Mesenchymal stem cell (in vitro differentiated cells and primary cell): ENCODE measurements around the gene ILF2.

Source experiments
- DNase-seq: peaks from one replicate; pipeline ENCODE4 v3.0.0-alpha.2; 2013
- H2AFZ ChIP-seq: one replicate; pipeline ENCODE4 v1.6.1; 2013; ENCODE audit warnings: low read depth, mild to moderate bottlenecking, control low read depth, inconsistent platforms, low read length, moderate library complexity
- H2AK5ac ChIP-seq: 2 replicates; pipeline ENCODE4 v1.6.1; 2013; ENCODE audit warnings: low read length, moderate library complexity, mild to moderate bottlenecking, inconsistent platforms; ENCODE audit not compliant: severe bottlenecking
- H2BK120ac ChIP-seq: one replicate; pipeline ENCODE4 v1.6.1; 2013; ENCODE audit warnings: low read depth, mild to moderate bottlenecking, inconsistent platforms, low read length, moderate library complexity
- H2BK12ac ChIP-seq, 2 experiments: one replicate each; pipeline ENCODE4 v1.6.1; 2013; ENCODE audit warnings: inconsistent platforms in 2 of 2, low read length in 2 of 2, mild to moderate bottlenecking in 2 of 2, moderate library complexity in 2 of 2, control low read depth in 1 of 2
- H2BK15ac ChIP-seq: one replicate; pipeline ENCODE4 v1.6.1; 2013; ENCODE audit warnings: mild to moderate bottlenecking, low read depth, inconsistent platforms; ENCODE audit not compliant: poor library complexity, severe bottlenecking
- H2BK5ac ChIP-seq: 2 replicates; pipeline ENCODE4 v1.6.1; 2013; ENCODE audit warnings: low read depth, mild to moderate bottlenecking, low read length, control low read depth, inconsistent platforms; ENCODE audit not compliant: poor library complexity, severe bottlenecking
- H3K14ac ChIP-seq, 2 experiments: one replicate each; pipeline ENCODE4 v1.6.1; 2013; ENCODE audit warnings: inconsistent platforms in 2 of 2, low read length in 2 of 2, control low read depth in 1 of 2, mild to moderate bottlenecking in 1 of 2, moderate library complexity in 1 of 2
- H3K18ac ChIP-seq, 2 experiments: one replicate each; pipeline ENCODE4 v1.6.1; 2013; ENCODE audit warnings: inconsistent platforms in 2 of 2, low read length in 2 of 2, control low read depth in 1 of 2, low read depth in 1 of 2, mild to moderate bottlenecking in 1 of 2
- H3K23ac ChIP-seq, 2 experiments: one replicate each; pipeline ENCODE4 v1.6.1; 2013; ENCODE audit warnings: inconsistent platforms in 2 of 2, low read length in 2 of 2, mild to moderate bottlenecking in 2 of 2, moderate library complexity in 2 of 2, control low read depth in 1 of 2
- H3K27ac ChIP-seq: 2 replicates; pipeline ENCODE4 v1.5.1; 2013; ENCODE audit warnings: mild to moderate bottlenecking, moderate library complexity, low read length, control low read depth, inconsistent platforms; ENCODE audit not compliant: poor library complexity, severe bottlenecking
- H3K27me3 ChIP-seq, 2 experiments: 2 replicates each; pipeline versions ENCODE4 v1.6.1 to v1.7.0; 2013; ENCODE audit warnings: low read length in 2 of 2, mild to moderate bottlenecking in 2 of 2, moderate library complexity in 2 of 2, control low read depth in 1 of 2, inconsistent platforms in 1 of 2; ENCODE audit not compliant: control insufficient read depth in 1 of 2, insufficient read depth in 1 of 2
- H3K36me3 ChIP-seq, 2 experiments: 2 replicates each; pipeline versions ENCODE4 v1.6.1 to v1.7.0; 2013; ENCODE audit warnings: low read length in 2 of 2, control low read depth in 1 of 2, inconsistent platforms in 1 of 2, low read depth in 1 of 2, mild to moderate bottlenecking in 1 of 2; ENCODE audit not compliant: insufficient read depth in 2 of 2, control insufficient read depth in 1 of 2
- H3K4ac ChIP-seq, 2 experiments: one replicate each; pipeline ENCODE4 v1.6.1; 2013; ENCODE audit warnings: inconsistent platforms in 2 of 2, low read length in 2 of 2, mild to moderate bottlenecking in 2 of 2, moderate library complexity in 2 of 2, control low read depth in 1 of 2, low read depth in 1 of 2
- H3K4me1 ChIP-seq: 2 replicates; pipeline ENCODE4 v1.6.1; 2013; ENCODE audit warnings: low read depth, low read length, control low read depth; ENCODE audit not compliant: control insufficient read depth, insufficient read depth
- H3K4me2 ChIP-seq: 2 replicates; pipeline ENCODE4 v1.6.1; 2013; ENCODE audit warnings: low read length, mild to moderate bottlenecking, inconsistent platforms; ENCODE audit not compliant: poor library complexity, severe bottlenecking
- H3K4me3 ChIP-seq, 2 experiments: 2 replicates each; pipeline versions ENCODE4 v1.5.1 to v1.7.0; 2013; ENCODE audit warnings: low read length in 2 of 2, mild to moderate bottlenecking in 2 of 2, control low read depth in 1 of 2, low read depth in 1 of 2; ENCODE audit not compliant: insufficient read depth in 1 of 2
- H3K79me1 ChIP-seq: replicated peaks from 2 replicates; pipeline ENCODE4 v1.6.1; 2013; ENCODE audit warnings: mild to moderate bottlenecking, control low read depth, low read length, inconsistent platforms; ENCODE audit not compliant: poor library complexity, severe bottlenecking
- H3K9ac ChIP-seq: 2 replicates; pipeline ENCODE4 v1.7.0; 2013; ENCODE audit warnings: mild to moderate bottlenecking, low read length, moderate library complexity
- H3K9me3 ChIP-seq: 2 replicates; pipeline ENCODE4 v1.7.0; 2013; ENCODE audit warnings: mild to moderate bottlenecking, low read length; ENCODE audit not compliant: control insufficient read depth
- H4K8ac ChIP-seq: one replicate; pipeline ENCODE4 v1.6.1; 2013; ENCODE audit warnings: inconsistent platforms, mild to moderate bottlenecking, low read length, moderate library complexity
- H4K91ac ChIP-seq: one replicate; pipeline ENCODE4 v1.6.1; 2013; ENCODE audit warnings: mild to moderate bottlenecking, low read length, inconsistent platforms
- WGBS: methylation state at CpG from one replicate; pipeline ENCODE4 v1.1.7; 2013; ENCODE audit warnings: mixed read lengths; 5-methylcytosine and 5-hydroxymethylcytosine counted together

ILF2 gene

DNA sequence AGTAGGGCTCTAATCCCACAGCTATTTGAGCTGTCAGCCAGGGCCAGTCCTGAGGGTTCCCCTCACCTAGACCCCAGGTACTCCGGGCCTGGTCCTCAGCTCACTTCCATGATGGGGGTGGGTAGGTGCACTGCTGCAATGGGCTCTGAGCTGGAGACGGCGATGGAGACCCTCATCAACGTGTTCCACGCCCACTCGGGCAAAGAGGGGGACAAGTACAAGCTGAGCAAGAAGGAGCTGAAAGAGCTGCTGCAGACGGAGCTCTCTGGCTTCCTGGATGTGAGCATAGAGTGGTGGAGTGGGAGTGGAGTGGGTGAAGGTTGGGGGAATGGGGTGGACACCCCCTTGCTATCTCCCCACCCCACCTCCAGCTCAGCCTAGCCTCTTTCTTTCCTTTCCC is 40.4 kb downstream of the ILF2 start:
- Histone ChIP-seq H3K27ac (peak overlapping the region; percentile 15), H2BK12ac (peak overlapping the region; percentile 65 to 75), H2BK15ac (no peak overlapping the region), H3K9me3 (no peaks in the 10 kb centered on the region), H3K9ac (no peak overlapping the region), H4K91ac (peak overlapping the region; percentile 64), H3K79me1 (peaks cover 7% of the 10 kb centered on the region), H3K4me3 (no peak overlapping the region), H3K18ac (no peak overlapping the region), H3K4me2 (no peak overlapping the region), H3K27me3 (no peaks in the 10 kb centered on the region), H3K14ac (no peak overlapping the region), H3K4me1 (peaks cover 34% of the 10 kb centered on the region), H2BK5ac (no peak overlapping the region), H2BK120ac (no peak overlapping the region), H3K4ac (no peak overlapping the region), H2AFZ (no peak overlapping the region), H2AK5ac (peak overlapping the region; percentile 55), H4K8ac (no peak overlapping the region), H3K23ac (no peak overlapping the region), H3K36me3 (peaks cover under 1 to 11% of the 10 kb centered on the region in 2 experiments)
- no peak for DNase-seq
- WGBS: 93% methylated on average over 6 of the region's 7 CpGs

DNA sequence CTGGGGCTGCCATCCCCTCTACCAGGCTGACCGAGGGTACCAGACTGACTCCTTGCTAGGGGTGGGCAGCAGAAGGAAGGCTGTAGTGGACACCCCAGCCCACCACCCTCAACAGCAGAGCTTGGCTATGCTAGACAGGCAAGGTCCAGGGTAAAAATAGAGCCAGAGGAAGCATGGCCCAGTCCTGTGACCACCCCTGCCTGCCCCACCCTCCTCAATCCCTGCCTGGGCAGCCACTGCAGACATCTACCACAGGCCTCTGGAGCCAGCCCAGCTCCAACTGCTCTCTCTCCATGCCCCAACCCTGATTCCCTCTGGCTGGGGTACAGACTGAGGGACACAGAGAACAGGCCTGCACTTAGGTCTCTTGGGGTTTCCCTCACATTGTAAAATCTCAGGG is 40.8 kb downstream of the ILF2 start:
- Histone ChIP-seq H2BK5ac (no peak overlapping the region), H2AK5ac (peak overlapping the region; percentile 50), H2BK15ac (peak overlapping the region; percentile 13), H3K18ac (peak overlapping the region; percentile 25 to 47), H3K14ac (peak overlapping the region in 1 of 2 experiments; percentile 78), H3K9me3 (no peaks in the 10 kb centered on the region), H2BK120ac (no peak overlapping the region), H2BK12ac (peak overlapping the region; percentile 74 to 75), H3K36me3 (peaks cover 5 to 15% of the 10 kb centered on the region in 2 experiments), H3K23ac (no peak overlapping the region), H3K4me2 (no peak overlapping the region), H3K27me3 (no peaks in the 10 kb centered on the region), H3K4me3 (no peak overlapping the region), H4K91ac (peak overlapping the region; percentile 88), H3K4ac (peak overlapping the region in 1 of 2 experiments; percentile 7), H4K8ac (peak overlapping the region; percentile 56), H3K4me1 (peaks cover 35% of the 10 kb centered on the region), H3K79me1 (peaks cover 7% of the 10 kb centered on the region), H2AFZ (no peak overlapping the region), H3K27ac (no peak overlapping the region), H3K9ac (no peak overlapping the region)
- WGBS: 100% methylated on average over 1 of the region's 1 CpG
- no peak for DNase-seq

DNA sequence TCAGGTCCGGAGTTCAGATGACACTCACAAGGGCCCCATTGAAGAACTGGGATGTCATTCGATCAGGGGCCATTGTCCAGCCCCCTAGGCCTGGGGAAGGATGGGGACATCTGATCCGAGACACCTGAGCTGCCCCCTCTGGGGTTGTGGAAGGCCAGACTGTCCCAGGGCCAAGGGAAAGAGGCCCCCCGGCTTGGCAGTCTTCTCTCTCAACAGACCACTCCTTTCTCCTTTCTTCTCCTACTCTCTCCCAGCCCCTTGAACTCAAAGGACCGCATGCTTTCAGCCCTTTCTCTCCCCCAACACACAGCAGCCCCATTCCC is 41.5 kb downstream of the ILF2 start:
- Histone ChIP-seq H2AFZ (no peak overlapping the region), H3K9me3 (no peaks in the 10 kb centered on the region), H4K8ac (peak overlapping the region; percentile 62), H3K27ac (no peak overlapping the region), H2BK12ac (peak overlapping the region; percentile 28 to 88), H2BK5ac (no peak overlapping the region), H3K14ac (no peak overlapping the region), H3K79me1 (peaks cover 7% of the 10 kb centered on the region), H4K91ac (peak overlapping the region; percentile 70), H2BK15ac (peak overlapping the region; percentile 92), H3K4ac (peak overlapping the region; percentile 30 to 59), H2AK5ac (peak overlapping the region; percentile 3), H3K9ac (no peak overlapping the region), H3K36me3 (peaks cover 7 to 21% of the 10 kb centered on the region in 2 experiments), H3K23ac (no peak overlapping the region), H3K4me3 (no peak overlapping the region), H3K4me2 (no peak overlapping the region), H3K18ac (no peak overlapping the region), H2BK120ac (no peak overlapping the region), H3K27me3 (no peaks in the 10 kb centered on the region), H3K4me1 (peaks cover 37% of the 10 kb centered on the region)
- no peak for DNase-seq
- 94% methylated on average over 5 of the region's 5 CpGs for WGBS

DNA sequence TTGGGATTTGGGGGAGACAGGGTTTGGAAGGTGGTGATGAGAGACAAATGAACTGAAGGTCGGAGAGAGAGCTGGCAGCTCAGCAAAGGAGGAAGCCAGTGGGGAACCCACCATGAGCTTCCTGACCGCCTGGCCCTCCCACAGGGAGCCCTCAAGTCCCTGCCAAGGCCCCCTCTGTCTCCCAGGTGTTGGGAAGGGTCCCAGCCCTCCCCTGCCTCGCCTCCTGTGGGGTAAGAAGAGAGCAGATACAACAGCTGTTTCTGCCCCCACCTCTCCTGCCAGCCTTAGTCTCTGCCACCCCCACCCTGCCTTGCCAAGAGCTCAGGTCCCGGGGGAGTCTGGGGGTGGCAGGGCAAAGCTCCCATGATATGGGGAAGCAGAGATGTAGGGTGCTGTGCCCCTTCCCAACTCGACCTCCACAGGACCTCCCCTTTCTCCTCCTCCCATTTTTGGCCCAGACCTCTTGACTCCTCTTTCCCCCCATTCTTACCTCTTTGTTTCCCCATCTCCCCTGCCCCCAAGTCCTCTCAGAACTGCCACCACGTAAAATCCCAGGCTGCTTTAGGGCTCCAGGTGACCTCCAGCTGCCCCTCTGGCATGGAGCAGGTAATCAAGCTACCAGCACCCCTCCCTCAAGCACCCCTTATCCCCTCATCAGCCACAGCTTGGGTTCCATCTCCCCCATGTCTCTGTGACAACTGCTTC is 42.0 kb downstream of the ILF2 start:
- WGBS: 86% methylated on average over 6 of the region's 6 CpGs

More for the DNA sequence above, 42.0 kb downstream of the ILF2 start:
- Histone ChIP-seq H3K79me1 (peaks cover 7% of the 10 kb centered on the region), H3K14ac (no peak overlapping the region), H3K9ac (no peak overlapping the region), H3K9me3 (no peaks in the 10 kb centered on the region), H3K4me2 (no peak overlapping the region), H3K23ac (no peak overlapping the region), H3K18ac (peak overlapping the region in 1 of 2 experiments; percentile 91), H3K4ac (peak overlapping the region; percentile 30 to 59), H2AFZ (no peak overlapping the region), H3K4me3 (no peak overlapping the region), H2BK12ac (peak overlapping the region; percentile 28 to 94), H3K27ac (no peak overlapping the region), H2AK5ac (peak overlapping the region; percentile 3), H2BK5ac (peak overlapping the region; percentile 51), H4K8ac (peak overlapping the region; percentile 62), H3K4me1 (peaks cover 37% of the 10 kb centered on the region), H2BK120ac (no peak overlapping the region), H3K36me3 (peaks cover 7 to 26% of the 10 kb centered on the region in 2 experiments), H4K91ac (peak overlapping the region; percentile 93), H2BK15ac (peak overlapping the region; percentile 92), H3K27me3 (no peaks in the 10 kb centered on the region)
- no peak for DNase-seq
